Activated CD8-positive, alpha-beta memory T cell treated with anti-CD3 and anti-CD28 coated beads, Interleukin-2, amount 50 U/mL, for 24 hours (primary cell): ENCODE data around the gene TAF12.
"Not testable (repeated sequence)": the region's sequence is repeated elsewhere in the genome, so short reads cannot be mapped to it uniquely, and the experiment has no call there.

Experiments
- DNase-seq: peaks from one replicate; pipeline ENCODE4 v3.0.0-alpha.2; 2020; ENCODE audit errors: extremely low read depth

Gene TAF12

DNA sequence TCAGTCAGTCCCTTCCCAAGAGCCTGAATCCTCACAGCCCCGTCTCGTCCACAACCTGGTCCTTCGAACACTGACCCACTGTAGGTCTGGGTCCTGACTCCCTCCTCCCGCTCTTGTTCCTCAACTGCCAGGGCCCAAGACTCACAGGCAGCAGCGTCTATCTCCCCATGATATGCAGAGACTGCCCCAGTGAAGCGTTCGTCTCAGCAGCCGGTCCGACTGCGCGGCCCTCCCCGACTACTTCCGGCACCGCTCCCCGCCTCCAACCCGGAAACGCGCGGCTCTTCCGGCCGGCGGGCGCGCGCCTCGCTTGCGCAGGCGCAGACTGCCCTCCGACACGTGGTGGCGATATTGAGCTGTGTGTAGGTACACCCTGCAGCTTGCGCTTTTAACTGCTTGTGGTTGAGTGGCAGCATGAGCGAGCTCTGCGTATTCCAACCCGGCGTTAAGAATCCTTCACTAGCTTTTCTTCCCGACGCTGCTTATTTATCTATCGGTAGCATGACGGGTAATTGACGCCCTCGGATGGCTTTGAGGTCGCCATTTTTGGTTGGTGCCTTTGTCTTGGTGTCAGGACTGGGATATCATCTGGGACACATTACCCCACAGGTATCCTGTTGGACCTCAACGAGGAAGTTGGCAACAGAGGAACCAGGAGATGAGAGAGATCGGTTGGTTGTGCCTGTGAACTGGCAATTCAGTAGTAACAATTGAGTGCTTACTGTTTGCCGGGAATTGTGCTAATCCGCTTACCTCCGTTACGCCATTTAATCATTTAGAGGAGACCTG, at the start of gene TAF12:
Gene TAF12 (minus strand): TSS at position 221 of the 789 bp plus-strand sequence. CDS start 20,986 bp downstream, outside the sequence.
- DNase-seq, result peak; percentile 75

- not testable (repeated sequence) for DNase-seq
Observed at GRCh38 chr1:28691627-28692026, 48.8 kb upstream of the TAF12 start.

- DNase-seq, result no peak
Observed at GRCh38 chr1:28684937-28685336, 42.1 kb upstream of the TAF12 start.

DNA sequence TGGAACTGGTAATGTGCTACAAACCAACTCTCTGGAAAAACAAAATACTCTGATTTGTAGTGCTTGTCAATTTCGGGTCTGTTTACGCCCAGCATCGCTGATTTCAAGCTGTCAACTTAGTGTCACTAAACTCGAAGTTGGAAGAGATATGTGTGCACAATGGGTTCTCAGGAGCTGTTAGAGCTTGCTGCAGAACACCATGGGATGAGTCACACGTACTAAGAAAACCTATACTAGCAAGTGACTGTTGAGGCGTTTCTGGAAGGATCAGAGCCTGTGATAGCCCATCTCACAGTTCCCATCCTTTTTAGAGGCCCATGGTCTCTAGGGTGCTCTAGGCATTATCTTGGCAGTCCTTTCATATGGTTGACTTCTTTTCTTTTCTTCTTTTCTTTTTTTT, 40.0 kb upstream of the TAF12 start:
- no peak for DNase-seq

- no peak for DNase-seq
Observed at GRCh38 chr1:28680151-28680550, 37.3 kb upstream of the TAF12 start.

DNA sequence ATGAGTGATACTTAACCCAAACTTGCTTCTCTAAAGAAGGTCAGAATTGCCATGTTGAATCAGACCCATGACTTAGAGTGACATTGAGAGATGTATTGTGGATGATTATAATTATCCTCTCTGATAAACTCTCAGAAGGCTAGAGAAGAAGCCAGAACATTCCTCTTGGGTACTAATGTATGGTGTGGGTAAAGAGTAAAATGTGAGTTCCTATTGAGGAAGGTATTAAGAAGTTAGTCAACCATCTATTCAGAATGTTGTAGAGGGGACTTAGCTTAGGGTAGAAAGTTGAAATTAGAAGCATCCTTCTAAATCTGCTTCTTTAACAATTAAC, 33.0 kb upstream of the TAF12 start:
- no peak for DNase-seq

- not testable (repeated sequence) for DNase-seq
Observed at GRCh38 chr1:28672971-28673370, 30.1 kb upstream of the TAF12 start.

GRCh38 chr1:28671254-28671780, 28.4 kb upstream of the TAF12 start:
- no peak for DNase-seq

GRCh38 chr1:28668956-28669723, 26.3 kb upstream of the TAF12 start:
- DNase-seq, result no peak

GRCh38 chr1:28668191-28668955, 25.5 kb upstream of the TAF12 start, which contains the start of gene GMEB1:
Gene GMEB1, plus strand, starts transcription at chr1:28668784. Its CDS starts 14,829 bp downstream, at chr1:28683613.
- peak; percentile 54 for DNase-seq

GRCh38 chr1:28666806-28667205, 23.9 kb upstream of the TAF12 start:
- no peak for DNase-seq

GRCh38 chr1:28663871-28664470, 21.1 kb upstream of the TAF12 start:
- DNase-seq, result no peak

DNA sequence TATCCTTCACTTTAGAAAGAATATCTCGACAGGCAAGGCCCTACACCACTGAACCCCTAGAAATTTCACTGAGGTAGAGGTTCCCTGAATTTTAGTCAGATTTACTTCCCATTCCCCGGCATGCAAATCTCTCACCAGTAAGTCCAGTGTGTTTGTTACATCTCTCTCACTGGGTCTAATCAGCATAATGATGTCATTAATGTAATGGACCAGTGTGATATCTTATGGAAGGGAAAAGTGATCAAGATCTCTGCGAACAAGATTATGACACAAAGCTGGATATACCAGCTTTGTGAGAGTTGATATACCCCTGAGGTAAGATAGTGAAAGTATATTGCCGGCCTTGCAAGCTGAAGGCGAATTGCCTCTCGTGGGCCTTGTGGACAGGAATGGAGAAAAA, 13.5 kb upstream of the TAF12 start:
- DNase-seq, result no peak

DNA sequence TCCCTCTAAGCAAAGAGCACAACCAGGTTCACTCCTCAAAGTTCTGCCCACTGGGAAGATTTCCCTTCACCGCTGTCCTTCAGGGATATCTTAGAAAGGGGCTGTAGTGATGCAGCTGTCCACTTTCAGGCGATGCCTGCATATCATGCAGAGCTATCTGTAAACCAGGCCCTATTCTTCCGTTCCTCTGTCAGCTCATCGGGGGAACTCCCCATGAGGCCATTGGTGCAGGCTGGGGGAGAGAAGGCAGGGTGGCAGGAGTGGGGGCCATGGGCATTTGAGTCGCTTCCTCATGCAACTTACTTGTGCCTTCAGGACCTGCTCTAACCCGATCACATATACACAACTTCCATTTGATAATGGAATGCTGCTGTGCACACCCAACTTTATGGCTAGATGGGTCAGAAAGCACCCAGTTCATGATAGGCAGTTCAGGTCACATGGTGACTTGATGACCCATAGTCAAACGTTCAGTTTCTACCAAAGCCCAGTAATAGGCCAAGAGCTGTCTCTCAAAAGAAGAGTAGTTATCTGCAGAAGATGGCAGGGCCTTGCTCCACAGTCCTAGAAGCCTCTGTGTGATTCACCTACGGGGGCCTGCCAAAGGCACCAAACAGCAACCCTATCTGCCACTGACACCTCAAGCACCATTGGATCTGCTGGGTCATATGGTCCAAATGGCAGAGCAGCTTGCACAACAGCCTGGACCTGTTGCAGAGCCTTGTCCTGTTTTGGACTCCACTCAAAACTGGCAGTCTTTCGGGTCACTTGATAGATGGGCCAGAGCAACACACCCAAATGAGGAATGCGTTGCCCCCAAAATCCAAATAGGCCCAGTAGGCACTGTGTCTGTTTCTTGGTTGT, 12.8 kb upstream of the TAF12 start:
- DNase-seq, result not testable (repeated sequence)

- not testable (repeated sequence) for DNase-seq
Observed at GRCh38 chr1:28653870-28654269, 11.0 kb upstream of the TAF12 start.

- DNase-seq, result not testable (repeated sequence)
Observed at GRCh38 chr1:28653063-28653462, 10.2 kb upstream of the TAF12 start.

- peak; percentile 76 for DNase-seq
Observed at GRCh38 chr1:28648474-28649198, 5.8 kb upstream of the TAF12 start, which contains the start of gene RNU11. Gene RNU11, plus strand, starts transcription at chr1:28648600.

DNA sequence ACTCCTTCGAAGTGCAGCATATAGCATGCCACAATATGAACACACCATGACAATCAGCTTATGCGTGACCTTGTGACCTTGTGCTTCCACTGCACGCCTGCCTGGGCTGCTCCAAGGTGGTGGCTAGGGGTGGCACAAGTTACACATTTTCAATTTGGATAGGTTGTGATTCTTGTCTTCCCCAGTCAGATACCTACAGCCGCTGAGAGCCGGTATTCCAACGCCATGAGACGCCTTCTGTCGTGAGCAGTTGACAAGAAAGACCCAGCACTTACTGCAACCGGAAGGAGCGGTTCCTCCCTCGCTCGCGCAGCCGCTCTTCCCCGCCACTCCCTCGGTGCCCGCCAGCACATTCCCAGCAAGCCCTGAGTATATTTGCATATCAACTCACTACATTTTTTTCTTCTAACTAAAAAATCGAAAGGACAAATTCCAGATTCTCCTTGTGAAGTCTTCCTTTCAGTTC, 5.2 kb upstream of the TAF12 start:
- peak; percentile 69 for DNase-seq

- DNase-seq, result no peak
Observed at GRCh38 chr1:28646040-28646439, 3.2 kb upstream of the TAF12 start.

DNA sequence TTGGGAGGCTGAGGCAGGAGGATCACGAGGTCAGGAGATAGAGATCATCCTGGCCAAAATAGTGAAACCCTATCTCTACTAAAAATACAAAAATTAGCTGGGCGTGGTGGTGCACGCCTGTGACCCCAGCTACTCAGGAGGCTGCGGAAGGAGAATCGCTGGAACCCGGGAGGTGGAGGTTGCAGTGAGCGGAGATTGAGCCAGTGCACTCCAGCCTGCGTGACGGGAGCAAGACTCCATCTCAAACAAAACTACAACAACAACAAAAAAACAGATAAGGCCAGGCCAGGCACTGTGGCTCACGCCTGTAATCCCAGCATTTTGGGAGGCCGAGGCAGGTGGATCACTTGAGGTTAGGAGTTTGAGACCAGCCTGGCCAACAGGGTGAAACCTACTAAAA, 2.5 kb upstream of the TAF12 start:
- not testable (repeated sequence) for DNase-seq
